DMS153 treated with DMSO at 0.1 percent for 48 hours (cell line): Measurements from ENCODE around the gene ZNF268.

Source experiments
- DNase-seq: peaks from one replicate; lab custom pipeline; 2025; ENCODE audit not compliant: unreplicated experiment; lab: John Stamatoyannopoulos, UW

The ZNF268 gene

GRCh38 chr12:133181238-133181959, at the start of gene ZNF268:
Gene ZNF268, plus strand, starts transcription at chr12:133181495. Its CDS starts 503 bp downstream, at chr12:133181998.
- peak; percentile 90 for DNase-seq

GRCh38 chr12:133135747-133136146, 45.5 kb upstream of the ZNF268 start:
- no peak for DNase-seq

- no peak for DNase-seq
Measured at GRCh38 chr12:133145981-133146380, 35.3 kb upstream of the ZNF268 start.

- DNase-seq = no peak
Measured at GRCh38 chr12:133156125-133156690, 25.1 kb upstream of the ZNF268 start.

GRCh38 chr12:133165776-133166175, 15.5 kb upstream of the ZNF268 start:
- no peak for DNase-seq

- no peak for DNase-seq
Measured at GRCh38 chr12:133172491-133172890, 8.8 kb upstream of the ZNF268 start.

- DNase-seq = no peak
Measured at GRCh38 chr12:133174901-133175300, 6.4 kb upstream of the ZNF268 start.

GRCh38 chr12:133180669-133181068, 626 bp upstream of the ZNF268 start:
- no peak for DNase-seq

- no peak for DNase-seq
Measured at GRCh38 chr12:133190176-133190575, 8.9 kb downstream of the ZNF268 start.

GRCh38 chr12:133192847-133193246, 11.6 kb downstream of the ZNF268 start:
- DNase-seq = no peak

GRCh38 chr12:133201888-133202287, 20.6 kb downstream of the ZNF268 start:
- DNase-seq = no peak

GRCh38 chr12:133202493-133203343, 21.4 kb downstream of the ZNF268 start:
- peak; percentile 74 for DNase-seq

- peak; percentile 74 for DNase-seq
Measured at GRCh38 chr12:133203344-133204263, 22.3 kb downstream of the ZNF268 start.

GRCh38 chr12:133204264-133204603, 22.9 kb downstream of the ZNF268 start:
- no peak for DNase-seq

GRCh38 chr12:133206390-133206789, 25.1 kb downstream of the ZNF268 start:
- DNase-seq = no peak

GRCh38 chr12:133215724-133216123, 34.4 kb downstream of the ZNF268 start:
- no peak for DNase-seq

- DNase-seq = no peak
Measured at GRCh38 chr12:133217219-133217618, 35.9 kb downstream of the ZNF268 start.

- no peak for DNase-seq
Measured at GRCh38 chr12:133220521-133220920, 39.2 kb downstream of the ZNF268 start.

- DNase-seq = no peak
Measured at GRCh38 chr12:133221241-133221640, 39.9 kb downstream of the ZNF268 start.

GRCh38 chr12:133222211-133222610, 40.9 kb downstream of the ZNF268 start:
- DNase-seq = no peak

- no peak for DNase-seq
Measured at GRCh38 chr12:133225527-133225926, 44.2 kb downstream of the ZNF268 start.
